ENCODE measurements around the gene PCNT.

PCNT gene

GRCh38 chr21:46412521-46413364, 88.8 kb downstream of the PCNT start:
- Histone ChIP-seq H3K4me1 (ENCODE audit: control insufficient read depth, insufficient read depth, low read length) (no peaks in the 10 kb centered on the region), H3K9me3 (ENCODE audit: control insufficient read depth, insufficient read depth, low read depth, low read length) (no peaks in the 10 kb centered on the region), H3K27ac (ENCODE audit: extremely low read depth, low read depth, low read length) (no peak overlapping the region), H3K4me3 (ENCODE audit: low read depth, low read length) (no peak overlapping the region), H3K36me3 (ENCODE audit: control insufficient read depth in 2 of 2, insufficient read depth in 1 of 2, low read length in 2 of 2) (peaks cover 34 to 71% of the 10 kb centered on the region in 2 experiments)
- POLR2A ChIA-PET: no interaction called here
- TF ChIP-seq ZNF670 (tag by site-specific recombination; IDR thresholded peaks at IDR 0.05; ENCODE audit: low read depth): no peak
- CTCF ChIA-PET: interaction anchor here (0.7 kb wide), 1 partner anchor 108 kb away, joined by 3 read pairs; no protein-coding TSS in a partner anchor

GRCh38 chr21:46413365-46413696, 89.4 kb downstream of the PCNT start:
- Histone ChIP-seq H3K36me3 (ENCODE audit: control insufficient read depth in 2 of 2, insufficient read depth in 1 of 2, low read length in 2 of 2) (peaks cover 29 to 73% of the 10 kb centered on the region in 2 experiments), H3K27ac (ENCODE audit: extremely low read depth, low read depth, low read length) (no peak overlapping the region), H3K4me1 (ENCODE audit: control insufficient read depth, insufficient read depth, low read length) (no peaks in the 10 kb centered on the region), H3K9me3 (ENCODE audit: control insufficient read depth, insufficient read depth, low read depth, low read length) (no peaks in the 10 kb centered on the region), H3K4me3 (ENCODE audit: low read depth, low read length) (no peak overlapping the region)
- TF ChIP-seq ZNF132 (tag by site-specific recombination; IDR thresholded peaks at IDR 0.05; ENCODE audit: borderline replicate concordance) (no peak), ZFP3 (tag by site-specific recombination; IDR thresholded peaks at IDR 0.05; ENCODE audit: low read depth) (no peak), PRDM1 (tag by site-specific recombination; IDR thresholded peaks at IDR 0.05) (no peak), ZNF148 (tag by site-specific recombination; IDR thresholded peaks at IDR 0.05; ENCODE audit: borderline replicate concordance) (no peak), ZNF350 (tag by site-specific recombination; IDR thresholded peaks at IDR 0.05) (no peak), ZNF514 (tag by site-specific recombination; IDR thresholded peaks at IDR 0.05) (no peak), ZNF280C (tag by site-specific recombination; IDR thresholded peaks at IDR 0.05) (no peak), ZNF664 (tag by site-specific recombination; IDR thresholded peaks at IDR 0.05) (no peak), ZNF645 (tag by site-specific recombination; IDR thresholded peaks at IDR 0.05) (no peak), PATZ1 (tag by site-specific recombination; IDR thresholded peaks at IDR 0.05) (no peak), ZSCAN23 (tag by site-specific recombination; IDR thresholded peaks at IDR 0.05) (no peak), ZNF23 (tag by site-specific recombination; IDR thresholded peaks at IDR 0.05; ENCODE audit: borderline replicate concordance) (no peak)
- CTCF ChIA-PET: no interaction called here
- POLR2A ChIA-PET: no interaction called here

- no peak overlapping the region for H3K27ac ChIP-seq (ENCODE audit: extremely low read depth, low read depth, low read length)
- peaks cover 17 to 85% of the 10 kb centered on the region in 2 experiments for H3K36me3 ChIP-seq (ENCODE audit: control insufficient read depth in 2 of 2, insufficient read depth in 1 of 2, low read length in 2 of 2)
- ChIA-PET POLR2A (no interaction called here), CTCF (no interaction called here)
- H3K4me3 ChIP-seq (ENCODE audit: low read depth, low read length): no peak overlapping the region
- no peaks in the 10 kb centered on the region for H3K9me3 ChIP-seq (ENCODE audit: control insufficient read depth, insufficient read depth, low read depth, low read length)
- H3K4me1 ChIP-seq (ENCODE audit: control insufficient read depth, insufficient read depth, low read length): no peaks in the 10 kb centered on the region
- TF ChIP-seq ZNF548 (tag by site-specific recombination; IDR thresholded peaks at IDR 0.05): no peak
- no peak for TF ChIP-seq ZNF654 (tag by site-specific recombination; IDR thresholded peaks at IDR 0.05; ENCODE audit: low read depth)
- TF ChIP-seq ZBTB6 (tag by site-specific recombination; IDR thresholded peaks at IDR 0.05): no peak
- no peak for TF ChIP-seq ZSCAN18 (tag by site-specific recombination; IDR thresholded peaks at IDR 0.05)
- TF ChIP-seq ZNF221 (tag by site-specific recombination; IDR thresholded peaks at IDR 0.05; ENCODE audit: borderline replicate concordance): no peak
- no peak for TF ChIP-seq ZBTB20 (tag by site-specific recombination; IDR thresholded peaks at IDR 0.05)
- TF ChIP-seq ZIC2 (tag by site-specific recombination; IDR thresholded peaks at IDR 0.05): no peak
Observed at GRCh38 chr21:46414965-46415275, 91.0 kb downstream of the PCNT start.

Data from HEK293 (cell line).